ENCODE measurements around the gene HAPSTR1. TPM values are rescaled to one million over a fixed set of nuclear protein-coding genes. Genes with fewer than 3 reads are reported as not detected.
"Not testable (repeated sequence)": the region's sequence is repeated elsewhere in the genome, so short reads cannot be mapped to it uniquely, and the experiment has no call there.

The HAPSTR1 gene
- total RNA-seq (10 to 100 TPM; 54.5 to 80.0 (median 73.5) TPM), polyA plus RNA-seq (10 to 100 TPM; 15.1 to 44.5 (median 18.2) TPM)
- long read RNA-seq, donor 1, full-length matches to known transcripts: 61 of 64 reads
- long read RNA-seq, donor 1, partial matches to known transcripts: 0 of 64 reads
- long read RNA-seq, donor 1, other reads (novel, unspliced or antisense): 3 of 64 reads
- long read RNA-seq, donor 2, full-length matches to known transcripts: 90 of 97 reads
- long read RNA-seq, donor 2, partial matches to known transcripts: 3 of 97 reads
- long read RNA-seq, donor 2, other reads (novel, unspliced or antisense): 4 of 97 reads

GRCh38 chr16:9090960-9091866, at the start of gene HAPSTR1:
TSS of gene HAPSTR1 (plus strand) at chr16:9091644. CDS start at chr16:9092045, 401 bp downstream.
- Histone ChIP-seq H3K9me3 (no peaks in the 10 kb centered on the region), H3K4me1 (peaks cover 34% of the 10 kb centered on the region), H3K27me3 (ENCODE audit: insufficient read depth in 3 of 3, low read length in 2 of 3) (no peaks in the 10 kb centered on the region), H3K4me3 (peak within 1 kb of the TSS; percentile 89), H3K36me3 (ENCODE audit: insufficient read depth in 1 of 2, low read depth in 1 of 2) (peaks cover 2 to 8% of the 10 kb centered on the region in 2 donors), H3K27ac (peak within 1 kb of the TSS; percentile 99)
- intact Hi-C loops (cut with DNase I): loop anchor here in 1 of 2 donors (5.0 to 10.0 kb wide), 2 partner anchors 39 to 206 kb away; partner anchors contain the start of gene LITAFD
- TF ChIP-seq, protein P1, sequence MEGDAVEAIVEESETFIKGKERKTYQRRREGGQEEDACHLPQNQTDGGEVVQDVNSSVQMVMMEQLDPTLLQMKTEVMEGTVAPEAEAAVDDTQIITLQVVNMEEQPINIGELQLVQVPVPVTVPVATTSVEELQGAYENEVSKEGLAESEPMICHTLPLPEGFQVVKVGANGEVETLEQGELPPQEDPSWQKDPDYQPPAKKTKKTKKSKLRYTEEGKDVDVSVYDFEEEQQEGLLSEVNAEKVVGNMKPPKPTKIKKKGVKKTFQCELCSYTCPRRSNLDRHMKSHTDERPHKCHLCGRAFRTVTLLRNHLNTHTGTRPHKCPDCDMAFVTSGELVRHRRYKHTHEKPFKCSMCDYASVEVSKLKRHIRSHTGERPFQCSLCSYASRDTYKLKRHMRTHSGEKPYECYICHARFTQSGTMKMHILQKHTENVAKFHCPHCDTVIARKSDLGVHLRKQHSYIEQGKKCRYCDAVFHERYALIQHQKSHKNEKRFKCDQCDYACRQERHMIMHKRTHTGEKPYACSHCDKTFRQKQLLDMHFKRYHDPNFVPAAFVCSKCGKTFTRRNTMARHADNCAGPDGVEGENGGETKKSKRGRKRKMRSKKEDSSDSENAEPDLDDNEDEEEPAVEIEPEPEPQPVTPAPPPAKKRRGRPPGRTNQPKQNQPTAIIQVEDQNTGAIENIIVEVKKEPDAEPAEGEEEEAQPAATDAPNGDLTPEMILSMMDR (IDR thresholded peaks at IDR 0.05): no peak
- ATAC-seq (peak; percentile 91 to 95 (median 92)), DNase-seq (peak; percentile 100)
- 1% methylated on average over 58 to 79 of the region's 79 CpGs for WGBS, 3 donors

DNA sequence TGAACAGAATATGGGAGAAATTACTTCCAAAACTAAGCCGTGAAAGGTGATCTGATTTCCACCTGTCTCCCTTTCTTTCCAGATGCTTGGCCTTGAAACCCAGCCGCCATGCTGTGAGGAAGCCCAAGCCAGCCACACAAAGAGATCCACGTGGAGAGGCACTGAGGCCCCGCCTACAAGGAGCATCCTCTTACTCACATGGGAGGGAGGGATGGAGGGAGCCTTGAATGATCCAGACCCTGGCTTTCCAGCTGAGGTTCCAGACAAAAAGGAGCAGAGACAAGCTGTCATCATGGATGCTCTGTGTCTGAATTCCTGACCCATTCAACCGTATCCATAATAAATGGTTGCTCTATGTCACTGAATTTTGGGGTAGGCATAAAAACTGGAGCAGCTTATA, 48.9 kb upstream of the HAPSTR1 start:
- intact Hi-C loops (cut with DNase I): no loop called here
- Histone ChIP-seq H3K36me3 (ENCODE audit: insufficient read depth in 1 of 2, low read depth in 1 of 2) (no peaks in the 10 kb centered on the region), H3K4me3 (no peak overlapping the region), H3K27me3 (ENCODE audit: insufficient read depth in 3 of 3, low read length in 2 of 3) (no peaks in the 10 kb centered on the region), H3K27ac (no peak overlapping the region), H3K4me1 (peaks cover 6% of the 10 kb centered on the region), H3K9me3 (peaks cover 6% of the 10 kb centered on the region)
- ATAC-seq: no peak
- WGBS, 3 donors: 63 to 65% (median 64%) methylated on average over 5 of the region's 5 CpGs
- TF ChIP-seq, protein P1 (IDR thresholded peaks at IDR 0.05): no peak
- DNase-seq: no peak

GRCh38 chr16:9042964-9043680, 48.3 kb upstream of the HAPSTR1 start:
- no peak for DNase-seq
- Histone ChIP-seq H3K9me3 (peaks cover 6% of the 10 kb centered on the region), H3K4me3 (no peak overlapping the region), H3K27me3 (ENCODE audit: insufficient read depth in 3 of 3, low read length in 2 of 3) (no peaks in the 10 kb centered on the region), H3K36me3 (ENCODE audit: insufficient read depth in 1 of 2, low read depth in 1 of 2) (no peaks in the 10 kb centered on the region), H3K27ac (no peak overlapping the region), H3K4me1 (peaks cover 9% of the 10 kb centered on the region)
- WGBS, 3 donors: 59 to 74% (median 61%) methylated on average over 15 of the region's 15 CpGs
- intact Hi-C loops (cut with DNase I): no loop called here
- ATAC-seq: no peak
- TF ChIP-seq, protein P1 (IDR thresholded peaks at IDR 0.05): no peak

DNA sequence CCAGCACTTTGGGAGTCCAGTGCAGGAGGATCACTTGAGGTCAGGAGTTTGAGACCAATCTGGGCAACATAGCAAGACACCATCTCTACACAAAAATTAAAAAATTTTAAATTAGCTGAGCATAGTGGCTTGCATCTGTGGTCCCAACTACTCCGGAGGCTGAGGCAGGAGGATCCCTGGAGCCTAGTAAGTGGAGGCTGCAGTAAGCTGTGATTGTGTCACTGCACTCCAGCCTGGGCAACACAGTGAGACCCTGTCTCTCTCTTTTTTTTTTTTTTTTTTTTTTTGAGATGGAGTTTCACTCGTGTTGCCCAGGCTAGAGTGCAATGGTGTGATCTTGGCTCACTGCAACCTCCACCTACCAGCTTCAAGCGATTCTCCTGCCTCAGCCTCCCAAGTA, 45.9 kb upstream of the HAPSTR1 start:
- H3K36me3 ChIP-seq (ENCODE audit: insufficient read depth in 1 of 2, low read depth in 1 of 2); H3K27me3 ChIP-seq (ENCODE audit: insufficient read depth in 3 of 3, low read length in 2 of 3); H3K9me3 ChIP-seq; ATAC-seq; H3K27ac ChIP-seq; intact Hi-C loops (cut with DNase I); DNase-seq; H3K4me3 ChIP-seq: not testable (repeated sequence)
- 51 to 72% (median 65%) methylated on average over 3 of the region's 3 CpGs for WGBS, 3 donors
- H3K4me1 ChIP-seq: peaks cover 13% of the 10 kb centered on the region

Measured in psoas muscle (tissue), 8 donors.